ENCODE results near the gene MORF4L1. TPM values are rescaled to one million over a fixed set of nuclear protein-coding genes. Genes with fewer than 3 reads are reported as not detected.
"Not testable (repeated sequence)": the region's sequence is repeated elsewhere in the genome, so short reads cannot be mapped to it uniquely, and the experiment has no call there.

The MORF4L1 gene
- total RNA-seq, 1 donor from 2014 or later: 382 TPM

DNA sequence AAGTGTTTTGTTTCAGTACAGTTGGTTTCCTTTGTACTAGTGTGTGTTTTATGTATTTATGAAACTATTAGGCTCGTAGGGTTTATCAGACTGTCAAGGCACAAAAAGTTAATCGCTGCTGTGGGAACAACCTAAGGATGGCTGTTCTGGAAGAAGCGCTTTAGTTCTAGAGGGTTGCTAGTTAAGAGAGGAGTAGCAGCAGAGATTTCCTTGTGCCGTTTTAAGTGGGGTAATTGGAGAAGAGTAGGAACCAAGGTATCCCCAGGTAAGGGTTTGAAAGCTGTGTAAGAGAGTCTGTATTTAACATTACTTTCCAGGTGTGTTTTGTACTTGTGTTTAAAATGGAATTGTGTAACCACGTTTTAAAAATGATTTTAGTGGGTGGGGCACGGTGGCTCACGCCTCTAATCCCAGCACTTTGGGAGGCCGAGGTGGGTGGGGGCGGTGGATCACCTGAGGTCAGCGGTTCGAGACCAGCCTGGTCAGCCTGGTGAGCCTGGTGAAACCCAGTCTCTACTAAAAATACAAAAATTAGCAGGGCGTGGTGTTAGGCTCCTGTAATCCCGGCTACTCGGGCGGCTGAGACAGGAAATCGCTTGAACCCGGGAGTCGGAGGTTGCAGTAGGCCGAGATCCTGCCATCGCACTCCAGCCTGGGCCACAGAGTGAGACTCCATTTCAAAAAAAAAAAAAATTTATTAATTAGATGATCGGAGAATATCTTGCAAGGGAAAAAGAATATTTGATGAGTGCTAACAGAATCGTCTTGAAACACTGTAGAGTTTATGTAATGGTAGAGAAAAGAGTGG is 2.6 kb downstream of the MORF4L1 start:
- H3K27me3 ChIP-seq (ENCODE audit: control insufficient read depth in 3 of 3, insufficient read depth in 3 of 3, low read length in 3 of 3): no peaks in the 10 kb centered on the region
- H3K4me1 ChIP-seq (ENCODE audit: control insufficient read depth in 3 of 3, insufficient read depth in 3 of 3, low read length in 3 of 3): peaks cover 26 to 32% (median 31%) of the 10 kb centered on the region in 3 donors
- H3K9me3 ChIP-seq (ENCODE audit: control insufficient read depth in 3 of 3, low read length in 3 of 3): no peaks in the 10 kb centered on the region
- H3K27ac ChIP-seq (ENCODE audit: low read depth, low read length): peak overlapping the region; percentile 100
- peak overlapping the region in 1 of 3 donors; percentile 100 for H3K4me3 ChIP-seq (ENCODE audit: low read length in 3 of 3)
- peaks cover 0 to 4% (median 0%) of the 10 kb centered on the region in 3 donors for H3K36me3 ChIP-seq (ENCODE audit: control insufficient read depth in 3 of 3, insufficient read depth in 3 of 3, low read length in 3 of 3)
- peak overlapping the region in 1 of 3 donors; percentile 100 for H3K9ac ChIP-seq (ENCODE audit: low read depth in 1 of 3, low read length in 3 of 3)

DNA sequence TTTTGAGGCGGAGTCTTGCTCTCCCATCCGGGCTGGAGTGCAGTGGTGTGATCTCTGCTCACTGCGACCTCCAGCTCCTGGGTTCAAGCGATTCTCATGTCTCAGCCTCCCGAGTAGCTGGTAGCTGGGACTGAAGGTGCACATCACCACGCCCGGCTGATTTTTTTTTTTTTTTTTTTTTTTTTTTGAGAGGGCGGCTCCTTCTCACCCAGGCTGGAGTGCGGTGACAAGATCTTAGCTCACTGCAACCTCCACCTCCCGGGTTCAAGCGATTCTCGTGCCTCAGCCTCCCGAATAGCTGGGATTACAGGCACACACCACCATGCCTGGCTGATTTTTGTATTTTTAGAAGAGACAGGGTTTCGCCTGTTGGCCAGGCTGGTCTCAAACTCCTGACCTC is 4.3 kb downstream of the MORF4L1 start:
- H3K9ac ChIP-seq (ENCODE audit: low read depth in 1 of 3, low read length in 3 of 3); H3K27me3 ChIP-seq (ENCODE audit: control insufficient read depth in 3 of 3, insufficient read depth in 3 of 3, low read length in 3 of 3); H3K4me3 ChIP-seq (ENCODE audit: low read length in 3 of 3); H3K27ac ChIP-seq (ENCODE audit: low read depth, low read length); H3K9me3 ChIP-seq (ENCODE audit: control insufficient read depth in 3 of 3, low read length in 3 of 3); H3K36me3 ChIP-seq (ENCODE audit: control insufficient read depth in 3 of 3, insufficient read depth in 3 of 3, low read length in 3 of 3): not testable (repeated sequence)
- H3K4me1 ChIP-seq (ENCODE audit: control insufficient read depth in 3 of 3, insufficient read depth in 3 of 3, low read length in 3 of 3): peaks cover 26 to 37% (median 31%) of the 10 kb centered on the region in 3 donors

DNA sequence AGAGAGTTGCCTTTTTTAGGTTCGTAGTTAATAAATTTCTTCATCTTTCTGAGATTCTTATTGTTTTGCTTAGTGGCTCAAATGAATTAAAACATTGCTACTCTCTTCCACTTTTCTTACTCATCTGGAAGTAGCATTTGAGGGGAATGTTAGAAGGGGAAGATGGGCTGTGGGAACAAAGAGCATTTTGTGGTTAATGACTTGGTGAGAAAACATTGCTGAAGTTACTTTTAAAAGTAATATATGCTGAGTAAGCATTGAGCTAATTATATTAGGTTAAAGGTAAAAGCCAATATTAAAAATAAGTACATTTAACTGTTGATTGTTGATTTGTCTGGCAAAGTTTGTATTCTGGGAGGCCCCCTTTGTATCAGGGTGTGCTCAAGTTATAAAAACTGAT is 5.7 kb downstream of the MORF4L1 start:
- Histone ChIP-seq H3K27ac (ENCODE audit: low read depth, low read length) (no peak overlapping the region), H3K4me1 (ENCODE audit: control insufficient read depth in 3 of 3, insufficient read depth in 3 of 3, low read length in 3 of 3) (peaks cover 22 to 34% (median 27%) of the 10 kb centered on the region in 3 donors), H3K9ac (ENCODE audit: low read depth in 1 of 3, low read length in 3 of 3) (no peak overlapping the region), H3K36me3 (ENCODE audit: control insufficient read depth in 3 of 3, insufficient read depth in 3 of 3, low read length in 3 of 3) (peaks cover 0 to 11% (median 7%) of the 10 kb centered on the region in 3 donors), H3K27me3 (ENCODE audit: control insufficient read depth in 3 of 3, insufficient read depth in 3 of 3, low read length in 3 of 3) (no peaks in the 10 kb centered on the region), H3K4me3 (ENCODE audit: low read length in 3 of 3) (no peak overlapping the region), H3K9me3 (ENCODE audit: control insufficient read depth in 3 of 3, low read length in 3 of 3) (no peaks in the 10 kb centered on the region)

DNA sequence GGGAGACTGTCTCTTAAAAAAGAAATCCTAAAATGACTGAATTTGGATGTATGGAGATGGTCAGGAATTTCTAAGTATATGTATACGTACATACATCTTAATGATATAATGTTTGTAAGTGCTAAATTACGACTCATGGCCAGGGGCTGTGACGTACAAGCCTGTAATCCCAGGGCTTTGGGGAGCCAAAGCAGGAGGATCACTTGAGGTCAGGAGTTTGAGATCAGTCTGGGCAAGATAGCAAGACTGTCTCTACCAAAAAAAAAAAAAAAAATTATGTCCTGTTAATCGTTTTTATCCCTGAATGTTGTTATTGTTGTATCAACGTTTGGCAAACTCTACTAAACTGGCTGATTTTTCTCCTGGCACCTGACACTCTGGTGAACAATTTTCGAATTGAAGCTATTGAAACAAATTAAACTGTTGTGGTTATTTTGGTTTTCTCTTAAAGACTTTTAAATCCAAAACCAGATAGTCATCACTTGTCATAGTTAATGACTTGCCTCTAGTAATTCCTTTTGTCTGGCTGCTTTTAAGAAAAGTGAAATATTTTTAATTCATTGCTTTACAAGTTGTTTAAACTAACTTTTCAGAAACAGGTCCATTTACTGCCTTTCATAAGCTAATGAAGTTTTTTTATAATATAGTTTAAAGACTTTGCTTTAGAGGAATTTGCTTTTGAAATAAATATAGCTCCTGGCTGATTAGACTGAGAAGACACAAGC is 7.0 kb downstream of the MORF4L1 start:
- Histone ChIP-seq H3K36me3 (ENCODE audit: control insufficient read depth in 3 of 3, insufficient read depth in 3 of 3, low read length in 3 of 3) (peaks cover 0 to 11% (median 10%) of the 10 kb centered on the region in 3 donors), H3K4me3 (ENCODE audit: low read length in 3 of 3) (no peak overlapping the region), H3K4me1 (ENCODE audit: control insufficient read depth in 3 of 3, insufficient read depth in 3 of 3, low read length in 3 of 3) (peaks cover 21 to 34% (median 22%) of the 10 kb centered on the region in 3 donors)

DNA sequence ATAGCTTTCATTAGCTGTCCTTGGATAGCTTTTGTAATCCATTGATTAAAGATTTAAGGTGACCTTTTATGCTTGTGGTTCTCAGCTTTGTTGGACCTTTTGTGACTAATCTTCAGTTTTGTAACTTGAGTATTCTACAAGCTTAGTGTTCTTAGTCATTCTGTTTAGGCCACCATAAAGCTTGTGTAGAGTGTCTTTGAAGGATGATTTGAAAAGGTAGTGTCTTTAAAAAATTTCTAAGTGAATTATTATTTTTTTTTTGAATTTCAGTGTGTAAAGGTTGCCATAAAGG is 7.5 kb downstream of the MORF4L1 start:
- Histone ChIP-seq H3K9ac (ENCODE audit: low read depth in 1 of 3, low read length in 3 of 3) (no peak overlapping the region), H3K9me3 (ENCODE audit: control insufficient read depth in 3 of 3, low read length in 3 of 3) (no peaks in the 10 kb centered on the region), H3K4me1 (ENCODE audit: control insufficient read depth in 3 of 3, insufficient read depth in 3 of 3, low read length in 3 of 3) (peaks cover 16 to 34% (median 19%) of the 10 kb centered on the region in 3 donors), H3K4me3 (ENCODE audit: low read length in 3 of 3) (no peak overlapping the region), H3K36me3 (ENCODE audit: control insufficient read depth in 3 of 3, insufficient read depth in 3 of 3, low read length in 3 of 3) (peaks cover 0 to 11% (median 10%) of the 10 kb centered on the region in 3 donors), H3K27me3 (ENCODE audit: control insufficient read depth in 3 of 3, insufficient read depth in 3 of 3, low read length in 3 of 3) (no peaks in the 10 kb centered on the region), H3K27ac (ENCODE audit: low read depth, low read length) (no peak overlapping the region)

More for the DNA sequence above, 7.0 kb downstream of the MORF4L1 start:
- Histone ChIP-seq H3K27me3 (ENCODE audit: control insufficient read depth in 3 of 3, insufficient read depth in 3 of 3, low read length in 3 of 3) (no peaks in the 10 kb centered on the region), H3K9me3 (ENCODE audit: control insufficient read depth in 3 of 3, low read length in 3 of 3) (no peaks in the 10 kb centered on the region), H3K27ac (ENCODE audit: low read depth, low read length) (no peak overlapping the region), H3K9ac (ENCODE audit: low read depth in 1 of 3, low read length in 3 of 3) (no peak overlapping the region)

DNA sequence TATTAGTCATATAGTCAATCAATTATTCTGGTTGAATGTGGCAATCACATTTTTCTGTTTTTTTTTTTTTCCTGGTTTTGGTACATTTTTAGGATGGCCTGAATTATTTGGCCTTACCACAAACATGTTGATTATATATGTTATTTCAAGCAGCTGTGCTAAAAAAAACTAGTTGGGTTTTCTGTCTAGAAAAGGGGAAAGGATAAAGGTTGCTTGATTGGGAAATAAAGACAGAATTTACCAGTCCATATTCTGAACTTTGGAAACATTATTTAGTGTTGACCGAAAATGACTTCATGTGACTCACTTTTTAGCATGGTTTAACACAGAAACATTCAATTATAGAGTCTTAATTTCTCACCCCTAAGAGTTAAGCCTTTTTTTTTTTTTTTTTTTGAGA is 8.1 kb downstream of the MORF4L1 start:
- no peak overlapping the region for H3K4me3 ChIP-seq (ENCODE audit: low read length in 3 of 3)
- peaks cover 12 to 34% (median 16%) of the 10 kb centered on the region in 3 donors for H3K4me1 ChIP-seq (ENCODE audit: control insufficient read depth in 3 of 3, insufficient read depth in 3 of 3, low read length in 3 of 3)
- no peak overlapping the region for H3K9ac ChIP-seq (ENCODE audit: low read depth in 1 of 3, low read length in 3 of 3)
- H3K27ac ChIP-seq (ENCODE audit: low read depth, low read length): no peak overlapping the region
- peaks cover 0 to 11% (median 10%) of the 10 kb centered on the region in 3 donors for H3K36me3 ChIP-seq (ENCODE audit: control insufficient read depth in 3 of 3, insufficient read depth in 3 of 3, low read length in 3 of 3)
- no peaks in the 10 kb centered on the region for H3K27me3 ChIP-seq (ENCODE audit: control insufficient read depth in 3 of 3, insufficient read depth in 3 of 3, low read length in 3 of 3)
- no peaks in the 10 kb centered on the region for H3K9me3 ChIP-seq (ENCODE audit: control insufficient read depth in 3 of 3, low read length in 3 of 3)

DNA sequence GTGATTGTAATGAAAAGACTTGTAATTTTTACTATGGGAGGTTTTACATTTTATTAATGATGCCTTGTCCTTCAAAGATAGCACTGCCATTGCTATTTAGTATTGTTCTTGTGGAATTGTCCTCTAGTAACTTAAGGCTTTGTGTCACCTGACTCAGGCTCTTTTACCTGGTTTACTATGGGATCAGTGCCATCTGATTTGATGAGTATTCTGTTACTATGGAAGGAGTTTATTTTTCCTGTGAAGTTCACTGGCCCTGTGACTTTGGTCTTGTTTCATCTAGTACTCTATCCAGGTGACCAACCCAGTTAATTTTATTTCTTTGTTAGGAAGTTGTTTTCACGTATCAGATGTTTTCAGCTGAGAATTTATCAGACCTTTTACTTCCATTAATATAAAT is 9.0 kb downstream of the MORF4L1 start:
- no peak overlapping the region for H3K27ac ChIP-seq (ENCODE audit: low read depth, low read length)
- no peaks in the 10 kb centered on the region for H3K9me3 ChIP-seq (ENCODE audit: control insufficient read depth in 3 of 3, low read length in 3 of 3)
- H3K36me3 ChIP-seq (ENCODE audit: control insufficient read depth in 3 of 3, insufficient read depth in 3 of 3, low read length in 3 of 3): peaks cover 4 to 18% (median 17%) of the 10 kb centered on the region in 3 donors
- no peaks in the 10 kb centered on the region for H3K27me3 ChIP-seq (ENCODE audit: control insufficient read depth in 3 of 3, insufficient read depth in 3 of 3, low read length in 3 of 3)
- H3K4me3 ChIP-seq (ENCODE audit: low read length in 3 of 3): no peak overlapping the region
- H3K9ac ChIP-seq (ENCODE audit: low read depth in 1 of 3, low read length in 3 of 3): no peak overlapping the region
- peaks cover 12 to 28% (median 13%) of the 10 kb centered on the region in 3 donors for H3K4me1 ChIP-seq (ENCODE audit: control insufficient read depth in 3 of 3, insufficient read depth in 3 of 3, low read length in 3 of 3)

DNA sequence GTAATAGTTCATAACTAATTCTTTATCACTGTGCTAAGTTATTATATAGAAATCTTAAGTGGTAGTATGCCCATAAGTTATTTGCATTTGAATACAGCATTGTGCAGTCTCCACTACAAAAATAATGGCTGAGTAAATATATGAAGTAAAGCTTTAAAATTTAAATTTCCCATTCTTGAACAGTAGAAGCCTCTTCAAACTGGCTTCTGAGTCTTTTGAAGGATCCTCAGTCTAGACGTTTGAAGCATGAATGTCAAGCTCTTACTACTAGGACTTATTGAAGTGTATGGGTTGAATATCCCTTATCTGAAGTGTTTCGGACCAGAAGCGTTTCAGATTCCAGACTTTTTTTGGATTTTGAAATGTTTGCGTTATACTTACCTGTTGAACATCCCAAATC is 16.3 kb downstream of the MORF4L1 start:
- Histone ChIP-seq H3K4me1 (ENCODE audit: control insufficient read depth in 3 of 3, insufficient read depth in 3 of 3, low read length in 3 of 3) (no peaks in the 10 kb centered on the region), H3K9me3 (ENCODE audit: control insufficient read depth in 3 of 3, low read length in 3 of 3) (no peaks in the 10 kb centered on the region), H3K4me3 (ENCODE audit: low read length in 3 of 3) (no peak overlapping the region), H3K27me3 (ENCODE audit: control insufficient read depth in 3 of 3, insufficient read depth in 3 of 3, low read length in 3 of 3) (no peaks in the 10 kb centered on the region), H3K9ac (ENCODE audit: low read depth in 1 of 3, low read length in 3 of 3) (no peak overlapping the region), H3K27ac (ENCODE audit: low read depth, low read length) (no peak overlapping the region), H3K36me3 (ENCODE audit: control insufficient read depth in 3 of 3, insufficient read depth in 3 of 3, low read length in 3 of 3) (peaks cover 18 to 54% (median 50%) of the 10 kb centered on the region in 3 donors)

DNA sequence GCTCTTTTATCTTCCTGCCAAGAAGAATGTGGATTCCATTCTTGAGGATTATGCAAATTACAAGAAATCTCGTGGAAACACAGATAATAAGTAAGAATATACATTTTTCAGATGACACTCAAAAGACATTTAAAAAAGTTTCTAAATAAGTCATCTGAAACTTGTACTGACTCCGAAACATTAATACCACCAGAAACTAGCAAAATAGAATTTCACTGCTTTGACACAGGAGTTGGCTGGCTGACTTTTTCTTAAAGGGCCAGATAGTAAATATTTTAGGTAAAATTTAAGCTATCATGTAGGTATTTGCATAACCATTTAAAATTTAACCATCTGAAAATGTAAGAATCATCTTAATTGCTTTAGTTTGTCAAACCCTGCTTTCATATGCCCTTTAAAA is 20.8 kb downstream of the MORF4L1 start:
- Histone ChIP-seq H3K36me3 (ENCODE audit: control insufficient read depth in 3 of 3, insufficient read depth in 3 of 3, low read length in 3 of 3) (peaks cover 23 to 58% (median 53%) of the 10 kb centered on the region in 3 donors), H3K4me1 (ENCODE audit: control insufficient read depth in 3 of 3, insufficient read depth in 3 of 3, low read length in 3 of 3) (no peaks in the 10 kb centered on the region), H3K27ac (ENCODE audit: low read depth, low read length) (no peak overlapping the region), H3K27me3 (ENCODE audit: control insufficient read depth in 3 of 3, insufficient read depth in 3 of 3, low read length in 3 of 3) (no peaks in the 10 kb centered on the region), H3K4me3 (ENCODE audit: low read length in 3 of 3) (no peak overlapping the region), H3K9ac (ENCODE audit: low read depth in 1 of 3, low read length in 3 of 3) (no peak overlapping the region), H3K9me3 (ENCODE audit: control insufficient read depth in 3 of 3, low read length in 3 of 3) (no peaks in the 10 kb centered on the region)

DNA sequence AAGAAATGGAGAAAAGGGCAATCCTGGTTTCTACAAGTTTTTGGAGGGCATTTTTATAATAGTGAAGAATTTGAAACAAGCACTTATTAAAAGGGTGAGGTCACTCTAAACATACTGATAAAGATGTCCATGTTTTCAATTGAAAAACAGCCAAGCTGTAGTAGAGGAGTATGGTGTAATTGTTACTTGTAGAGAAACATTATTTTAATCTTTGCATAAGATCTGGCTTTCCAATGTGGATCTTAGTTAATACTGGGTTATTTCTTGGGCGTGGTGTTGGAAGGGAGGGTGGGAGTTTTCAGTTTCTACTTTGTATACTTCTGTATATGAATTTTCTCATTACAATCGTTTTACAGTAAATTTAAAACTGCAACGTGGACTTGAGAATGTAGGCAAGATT is 22.8 kb downstream of the MORF4L1 start:
- H3K27ac ChIP-seq (ENCODE audit: low read depth, low read length): no peak overlapping the region
- no peak overlapping the region for H3K9ac ChIP-seq (ENCODE audit: low read depth in 1 of 3, low read length in 3 of 3)
- no peak overlapping the region for H3K4me3 ChIP-seq (ENCODE audit: low read length in 3 of 3)
- H3K9me3 ChIP-seq (ENCODE audit: control insufficient read depth in 3 of 3, low read length in 3 of 3): no peaks in the 10 kb centered on the region
- H3K4me1 ChIP-seq (ENCODE audit: control insufficient read depth in 3 of 3, insufficient read depth in 3 of 3, low read length in 3 of 3): no peaks in the 10 kb centered on the region
- no peaks in the 10 kb centered on the region for H3K27me3 ChIP-seq (ENCODE audit: control insufficient read depth in 3 of 3, insufficient read depth in 3 of 3, low read length in 3 of 3)
- H3K36me3 ChIP-seq (ENCODE audit: control insufficient read depth in 3 of 3, insufficient read depth in 3 of 3, low read length in 3 of 3): peaks cover 30 to 68% (median 65%) of the 10 kb centered on the region in 3 donors
